Body of pancreas (tissue), 4 donors: ENCODE data around the gene SPRED2. TPM values are rescaled to one million over a fixed set of nuclear protein-coding genes. Genes with fewer than 3 reads are reported as not detected.
A peak's percentile ranks its signal among the peaks of the same experiment; 100 is the strongest.

Experiments
- ATAC-seq: fragments of 150-250 bp; one replicate; pipeline ENCODE4 v1.9.1; 2016
- DNase-seq, 4 donors: peaks; one replicate each; pipeline ENCODE4 v3.0.0-alpha.2; 2019
- H3K27ac ChIP-seq, 4 donors: fragments of 200-600 bp; sonication (generic); 1 replicate in 3 of 4; 2 replicates in 1 of 4; pipeline versions ENCODE4 v1.5.1 to v1.6.1; 2016 to 2019; ENCODE audit warnings: mild to moderate bottlenecking in 1 of 4, mixed read lengths in 1 of 4, moderate library complexity in 1 of 4
- H3K27me3 ChIP-seq, 2 donors: fragments of 200-600 bp; sonication (generic); one replicate each; pipeline ENCODE4 v1.6.0; 2016; ENCODE audit warnings: mild to moderate bottlenecking in 1 of 2
- H3K36me3 ChIP-seq, 2 donors: fragments of 200-600 bp; sonication (generic); replicated peaks in 1 of 2; 2 replicates each; pipeline ENCODE4 v1.5.1; 2016; ENCODE audit warnings: low read depth in 2 of 2; ENCODE audit not compliant: insufficient read depth in 1 of 2
- H3K4me1 ChIP-seq: fragments of 200-600 bp; sonication (generic); one replicate; pipeline ENCODE4 v1.6.0; 2016
- H3K4me3 ChIP-seq, 2 donors: fragments of 200-600 bp; sonication (generic); 1 replicate in 1 of 2; 2 replicates in 1 of 2; pipeline ENCODE4 v1.5.1; 2016 to 2019
- H3K9me3 ChIP-seq, 3 donors: fragments of 200-600 bp; sonication (generic); 1 replicate in 2 of 3; 2 replicates in 1 of 3; pipeline ENCODE4 v1.5.1; 2016
- POLR2A ChIP-seq, 3 donors: fragments of 450-650 bp; IDR thresholded peaks; one replicate each; pipeline ENCODE4 v1.6.1; 2016; ENCODE audit warnings: antibody characterized with exemption in 3 of 3, mild to moderate bottlenecking in 2 of 3
- WGBS, 2 donors: methylation state at CpG; one replicate each; pipeline ENCODE4 v1.1.5; 2017; 5-methylcytosine and 5-hydroxymethylcytosine counted together
- intact Hi-C: fragments of 100-400 bp; cut with DNase I; formaldehyde crosslinking; loops from one replicate; pipeline ENCODE4 v1.15.1; 2023
- total RNA-seq, 2 donors: library from RNA; depleted of rRNA; stranded (reverse); fragments of >200 nt; gene quantifications; one replicate each; pipeline ENCODE4 v1.1.0, GENCODE V29; 2016
- TF ChIP-seq, protein P1 (sequence below), 7 experiments: fragments of 450-650 bp in 4 of 7; fragments of 200-600 bp in 3 of 7; sonication (generic) in 3 of 7; IDR thresholded peaks; one replicate each; pipeline ENCODE4 v1.5.1; 2016 to 2019; ENCODE audit warnings: antibody characterized with exemption in 7 of 7

The SPRED2 gene
- total RNA-seq, 2 donors from 2014 or later: 16.1 to 16.2 TPM

DNA sequence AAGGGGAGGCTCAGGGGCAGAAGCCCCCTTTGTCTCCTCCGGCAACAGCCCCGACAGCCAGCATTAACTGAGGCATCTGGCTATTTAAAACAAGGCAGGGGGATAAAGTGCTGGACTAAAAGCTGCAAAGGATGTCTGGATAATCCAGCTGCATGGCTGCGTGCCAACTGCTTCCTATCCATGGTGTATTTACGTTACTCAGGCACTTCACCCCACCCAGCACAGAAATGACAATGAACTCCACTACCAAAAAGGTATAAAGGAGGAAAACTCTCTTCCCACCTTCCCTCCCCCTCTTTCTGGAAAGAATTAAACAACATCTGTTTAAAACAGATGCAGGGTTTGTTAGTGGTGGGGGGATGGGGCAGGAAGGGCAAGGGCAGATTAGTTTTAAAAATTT lies 82.5 kb downstream of the SPRED2 start:
- H3K4me3 ChIP-seq: no peak overlapping the region
- peaks cover 6% of the 10 kb centered on the region for H3K4me1 ChIP-seq
- H3K27ac ChIP-seq: no peak overlapping the region
- H3K27me3 ChIP-seq: no peaks in the 10 kb centered on the region
- intact Hi-C loops: no loop called here
- DNase-seq: peak; percentile 28 to 65 (median 42)
- no peak for ATAC-seq
- H3K36me3 ChIP-seq: no peaks in the 10 kb centered on the region
- no peaks in the 10 kb centered on the region for H3K9me3 ChIP-seq
- 49 to 64% methylated on average over 4 of the region's 4 CpGs for WGBS, 2 donors
- no peak for TF ChIP-seq POLR2A (IDR thresholded peaks at IDR 0.05)
- TF ChIP-seq, protein P1, sequence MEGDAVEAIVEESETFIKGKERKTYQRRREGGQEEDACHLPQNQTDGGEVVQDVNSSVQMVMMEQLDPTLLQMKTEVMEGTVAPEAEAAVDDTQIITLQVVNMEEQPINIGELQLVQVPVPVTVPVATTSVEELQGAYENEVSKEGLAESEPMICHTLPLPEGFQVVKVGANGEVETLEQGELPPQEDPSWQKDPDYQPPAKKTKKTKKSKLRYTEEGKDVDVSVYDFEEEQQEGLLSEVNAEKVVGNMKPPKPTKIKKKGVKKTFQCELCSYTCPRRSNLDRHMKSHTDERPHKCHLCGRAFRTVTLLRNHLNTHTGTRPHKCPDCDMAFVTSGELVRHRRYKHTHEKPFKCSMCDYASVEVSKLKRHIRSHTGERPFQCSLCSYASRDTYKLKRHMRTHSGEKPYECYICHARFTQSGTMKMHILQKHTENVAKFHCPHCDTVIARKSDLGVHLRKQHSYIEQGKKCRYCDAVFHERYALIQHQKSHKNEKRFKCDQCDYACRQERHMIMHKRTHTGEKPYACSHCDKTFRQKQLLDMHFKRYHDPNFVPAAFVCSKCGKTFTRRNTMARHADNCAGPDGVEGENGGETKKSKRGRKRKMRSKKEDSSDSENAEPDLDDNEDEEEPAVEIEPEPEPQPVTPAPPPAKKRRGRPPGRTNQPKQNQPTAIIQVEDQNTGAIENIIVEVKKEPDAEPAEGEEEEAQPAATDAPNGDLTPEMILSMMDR (IDR thresholded peaks at IDR 0.05): no peak

DNA sequence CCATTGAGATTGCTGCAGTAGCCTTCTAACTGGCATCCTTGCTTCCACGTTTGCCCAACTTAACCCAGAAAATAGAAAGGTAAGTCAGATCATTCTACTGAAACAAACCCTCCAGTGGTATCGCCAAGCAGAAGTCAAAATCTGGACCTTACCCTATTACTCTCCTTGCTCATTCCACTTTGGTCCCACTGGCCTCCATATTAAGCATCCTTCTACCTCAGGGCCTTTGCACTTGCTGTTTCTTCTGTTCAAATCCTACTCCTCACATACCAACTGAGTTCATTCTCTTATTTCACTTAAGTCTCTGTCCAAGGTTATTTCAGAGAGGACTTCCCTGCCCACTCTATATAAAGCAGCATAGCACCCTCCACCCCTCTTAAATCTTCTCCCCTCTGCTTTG lies 84.5 kb downstream of the SPRED2 start:
- WGBS, 2 donors: 90 to 96% methylated on average over 2 of the region's 2 CpGs
- Histone ChIP-seq H3K27me3 (no peaks in the 10 kb centered on the region), H3K36me3 (no peaks in the 10 kb centered on the region), H3K9me3 (no peaks in the 10 kb centered on the region), H3K4me1 (peaks cover 6% of the 10 kb centered on the region), H3K4me3 (no peak overlapping the region), H3K27ac (no peak overlapping the region)
- TF ChIP-seq POLR2A (IDR thresholded peaks at IDR 0.05): no peak
- TF ChIP-seq, protein P1 (IDR thresholded peaks at IDR 0.05): no peak
- ATAC-seq: no peak
- intact Hi-C loops: no loop called here
- DNase-seq: no peak

DNA sequence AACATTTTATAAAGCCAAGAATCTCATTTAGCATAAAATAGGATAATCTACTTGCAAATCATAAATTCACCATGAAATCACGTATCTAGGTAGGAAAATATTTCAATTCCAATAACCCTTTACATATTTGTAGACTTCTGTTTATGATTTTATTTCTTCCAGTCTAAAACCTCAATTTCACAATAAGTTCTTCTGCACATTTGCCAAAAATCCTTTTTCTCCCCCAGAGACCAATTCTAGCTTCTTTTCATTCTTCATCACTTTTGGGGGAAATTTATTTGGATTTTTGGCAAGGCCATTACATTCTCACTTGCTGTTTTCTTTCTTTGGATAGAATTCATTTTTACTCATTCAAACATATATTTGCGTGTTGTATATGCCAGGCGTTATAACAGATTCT lies 86.8 kb downstream of the SPRED2 start:
- TF ChIP-seq, protein P1 (IDR thresholded peaks at IDR 0.05): no peak
- no peak for TF ChIP-seq POLR2A (IDR thresholded peaks at IDR 0.05)
- Histone ChIP-seq H3K4me3 (peak overlapping the region in 1 of 2 donors; percentile 10), H3K27ac (no peak overlapping the region), H3K9me3 (no peaks in the 10 kb centered on the region), H3K36me3 (no peaks in the 10 kb centered on the region), H3K27me3 (no peaks in the 10 kb centered on the region), H3K4me1 (no peaks in the 10 kb centered on the region)
- ATAC-seq: no peak
- WGBS, 2 donors: 86 to 87% methylated on average over 3 of the region's 3 CpGs
- intact Hi-C loops: no loop called here
- no peak for DNase-seq

DNA sequence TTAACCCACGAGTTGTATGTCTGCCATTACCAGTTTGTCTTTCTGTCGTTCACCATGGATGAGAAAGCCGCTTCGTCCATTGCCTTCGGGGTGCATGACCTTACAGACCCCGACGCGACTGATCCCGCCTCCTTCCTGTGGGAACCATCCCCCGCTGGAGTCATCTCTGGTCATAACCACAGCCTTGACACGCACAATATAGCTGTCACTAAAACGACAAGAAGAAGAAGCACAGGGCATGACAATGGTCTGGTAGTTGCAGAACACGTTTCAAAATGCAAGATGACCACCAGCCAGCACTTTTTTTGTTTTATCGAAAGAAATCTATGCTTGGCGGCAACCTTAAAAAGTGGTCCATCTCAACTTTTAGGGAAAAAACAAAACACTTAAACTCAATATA lies 87.7 kb downstream of the SPRED2 start:
- ATAC-seq (no peak), DNase-seq (no peak)
- TF ChIP-seq, protein P1 (IDR thresholded peaks at IDR 0.05): no peak

DNA sequence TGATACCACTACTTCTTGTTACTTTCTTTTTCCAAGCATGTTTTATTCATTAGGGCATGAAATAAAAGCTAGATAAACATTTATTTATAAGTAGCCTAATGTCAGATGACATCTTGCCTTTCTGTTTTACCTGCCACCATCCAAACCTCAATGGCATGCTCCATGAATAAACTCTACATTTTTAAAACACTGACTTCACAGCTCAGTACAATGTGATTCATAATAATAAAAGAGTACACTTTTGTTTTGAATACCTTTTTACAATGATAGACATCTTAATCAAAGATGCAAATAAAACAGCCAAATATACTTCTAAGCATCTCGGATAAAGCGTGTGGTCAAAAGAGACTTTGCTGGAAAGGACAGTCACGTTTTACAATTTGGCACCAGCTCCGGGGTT lies 88.2 kb downstream of the SPRED2 start:
- no peak overlapping the region for H3K27ac ChIP-seq
- no peak for DNase-seq
- ATAC-seq: no peak
- no peaks in the 10 kb centered on the region for H3K4me1 ChIP-seq
- TF ChIP-seq POLR2A (IDR thresholded peaks at IDR 0.05): no peak
- TF ChIP-seq, protein P1 (IDR thresholded peaks at IDR 0.05): no peak
- no peaks in the 10 kb centered on the region for H3K9me3 ChIP-seq
- H3K27me3 ChIP-seq: no peaks in the 10 kb centered on the region
- H3K4me3 ChIP-seq: no peak overlapping the region
- intact Hi-C loops: no loop called here
- WGBS, 2 donors: 85 to 88% methylated on average over 4 of the region's 4 CpGs
- no peaks in the 10 kb centered on the region for H3K36me3 ChIP-seq

More for the DNA sequence above, 87.7 kb downstream of the SPRED2 start:
- Histone ChIP-seq H3K4me1 (no peaks in the 10 kb centered on the region), H3K9me3 (no peaks in the 10 kb centered on the region), H3K36me3 (no peaks in the 10 kb centered on the region), H3K27me3 (no peaks in the 10 kb centered on the region), H3K27ac (no peak overlapping the region), H3K4me3 (no peak overlapping the region)
- WGBS, 2 donors: 81 to 86% methylated on average over 15 of the region's 15 CpGs
- intact Hi-C loops: no loop called here
